Activated T-cell treated with anti-CD3 and anti-CD28 coated beads for 48 hours (primary cell): ENCODE data around the gene AP3M1.
A peak's percentile ranks its signal among the peaks of the same experiment; 100 is the strongest.
"Not testable (repeated sequence)": the region's sequence is repeated elsewhere in the genome, so short reads cannot be mapped to it uniquely, and the experiment has no call there.

ENCODE experiments used
- DNase-seq: peaks from one replicate; pipeline ENCODE4 v3.0.0-alpha.2; 2020; ENCODE audit warnings: low read depth

Gene AP3M1, protein sequence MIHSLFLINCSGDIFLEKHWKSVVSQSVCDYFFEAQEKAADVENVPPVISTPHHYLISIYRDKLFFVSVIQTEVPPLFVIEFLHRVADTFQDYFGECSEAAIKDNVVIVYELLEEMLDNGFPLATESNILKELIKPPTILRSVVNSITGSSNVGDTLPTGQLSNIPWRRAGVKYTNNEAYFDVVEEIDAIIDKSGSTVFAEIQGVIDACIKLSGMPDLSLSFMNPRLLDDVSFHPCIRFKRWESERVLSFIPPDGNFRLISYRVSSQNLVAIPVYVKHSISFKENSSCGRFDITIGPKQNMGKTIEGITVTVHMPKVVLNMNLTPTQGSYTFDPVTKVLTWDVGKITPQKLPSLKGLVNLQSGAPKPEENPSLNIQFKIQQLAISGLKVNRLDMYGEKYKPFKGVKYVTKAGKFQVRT

DNA sequence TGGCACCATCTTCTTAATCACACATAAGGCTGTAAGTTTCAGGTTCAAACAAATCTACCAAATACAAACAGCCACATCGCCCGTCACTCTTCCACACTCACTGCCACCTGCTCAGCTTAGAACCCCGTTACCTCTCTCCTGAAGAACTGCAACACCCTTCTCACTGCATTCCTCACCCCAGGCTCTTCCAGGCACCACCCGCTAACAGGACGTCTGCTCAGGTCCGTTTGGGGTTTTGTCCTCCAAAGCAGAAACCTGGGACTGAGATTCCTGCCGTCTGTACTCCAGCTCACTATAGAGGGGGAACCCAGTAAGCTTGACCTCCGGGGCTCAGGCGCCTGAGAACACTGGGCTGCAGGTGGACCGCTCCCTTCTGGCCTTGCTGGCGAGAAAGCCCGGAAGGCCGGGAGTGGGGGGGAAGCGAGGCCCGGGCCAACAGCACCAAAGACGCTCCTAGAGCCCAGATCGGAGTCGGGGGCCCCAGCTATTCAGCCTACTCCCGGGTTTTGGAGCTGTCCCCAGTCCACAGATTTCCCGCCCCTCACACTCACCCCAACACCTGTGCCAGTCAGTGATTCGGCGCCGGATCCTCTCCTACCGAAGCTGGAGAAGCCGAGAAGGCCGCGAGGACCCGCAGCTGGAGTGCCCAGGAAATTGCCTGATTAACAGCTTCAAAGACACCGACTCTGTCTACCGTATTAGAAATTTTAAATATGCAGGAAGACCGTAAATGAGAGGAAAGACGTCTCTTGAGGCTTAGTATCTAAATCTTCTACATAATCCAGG, at the start of gene AP3M1:
Gene AP3M1 (minus strand): TSS at position 625 of the 786 bp plus-strand sequence. CDS start 12,449 bp downstream, outside the sequence.
- DNase-seq: peak; percentile 72

DNA sequence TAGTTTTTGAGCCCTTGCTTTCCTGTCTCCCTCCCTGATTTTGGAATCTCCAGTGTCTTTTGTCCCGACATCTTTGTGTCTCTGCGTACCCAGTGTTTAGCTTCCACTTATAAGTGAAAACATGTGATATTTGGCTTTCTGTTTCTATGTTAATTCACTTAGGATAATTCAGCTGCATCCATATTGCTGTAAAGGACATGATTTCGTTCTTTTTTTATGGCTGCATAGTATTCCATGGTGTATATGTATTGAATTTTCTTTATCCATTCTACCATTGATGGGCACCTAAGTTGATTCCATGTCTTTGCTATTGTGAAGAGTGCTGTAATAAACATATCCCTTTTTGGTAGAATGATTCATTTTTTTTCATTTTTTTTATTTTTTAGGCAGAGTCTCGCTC, 48.7 kb upstream of the AP3M1 start:
- no peak for DNase-seq

DNA sequence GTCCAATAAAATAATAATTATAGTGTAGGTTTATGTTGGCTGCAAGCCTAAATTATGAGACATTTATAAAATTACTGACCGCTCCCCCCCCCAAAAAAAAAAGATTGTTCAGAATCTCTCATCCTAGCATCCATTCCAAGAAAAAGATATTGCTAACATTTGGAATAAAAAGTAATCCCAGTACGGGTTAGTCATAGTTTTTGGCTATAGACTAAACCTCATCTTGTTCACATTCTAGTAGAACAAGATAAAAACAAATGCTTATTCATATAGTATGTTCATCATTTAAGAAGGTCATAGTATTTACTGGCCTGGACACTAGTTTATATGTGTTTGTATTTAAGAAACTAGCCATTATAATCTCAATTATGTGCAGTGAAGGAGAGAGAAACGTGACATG, 44.4 kb upstream of the AP3M1 start:
- no peak for DNase-seq

DNA sequence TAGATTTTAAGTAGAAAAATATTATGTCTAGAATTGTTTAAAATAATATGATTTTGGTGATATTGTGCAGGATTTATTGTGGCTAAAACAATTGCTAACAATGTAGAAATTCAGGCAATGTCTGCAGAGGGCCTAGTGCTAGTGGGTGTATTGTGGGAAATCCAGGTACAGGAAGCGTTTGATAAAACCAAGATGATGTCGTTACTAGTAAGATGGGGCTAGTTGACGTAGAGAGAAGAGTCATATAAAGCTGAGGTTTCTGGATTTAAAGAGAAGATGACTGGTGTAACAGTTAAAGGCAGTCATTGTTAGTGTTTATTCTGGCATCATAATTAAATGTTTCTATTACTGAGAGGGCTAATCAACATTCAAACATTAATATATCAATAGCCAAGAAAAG, 43.9 kb upstream of the AP3M1 start:
- no peak for DNase-seq

DNA sequence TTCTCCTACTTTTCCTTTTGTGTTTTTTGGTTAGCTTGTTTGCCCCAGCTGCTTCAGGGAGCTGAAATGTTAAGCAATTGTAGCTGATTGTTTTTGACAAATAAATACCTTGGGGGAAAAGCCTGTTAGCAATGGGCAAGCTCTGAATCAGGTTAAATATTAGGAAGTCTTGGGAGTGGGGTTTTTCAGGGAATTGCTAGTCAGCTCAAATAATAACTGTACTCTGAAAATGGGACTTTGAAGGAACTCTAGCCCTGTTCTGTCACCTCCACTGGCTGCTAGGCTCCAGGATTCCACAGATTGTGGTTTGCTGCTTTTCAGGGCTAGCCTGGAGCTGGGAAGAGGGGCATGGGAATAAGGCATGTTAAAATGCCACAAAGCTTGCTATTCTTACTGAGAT, 39.9 kb upstream of the AP3M1 start:
- DNase-seq: no peak

DNA sequence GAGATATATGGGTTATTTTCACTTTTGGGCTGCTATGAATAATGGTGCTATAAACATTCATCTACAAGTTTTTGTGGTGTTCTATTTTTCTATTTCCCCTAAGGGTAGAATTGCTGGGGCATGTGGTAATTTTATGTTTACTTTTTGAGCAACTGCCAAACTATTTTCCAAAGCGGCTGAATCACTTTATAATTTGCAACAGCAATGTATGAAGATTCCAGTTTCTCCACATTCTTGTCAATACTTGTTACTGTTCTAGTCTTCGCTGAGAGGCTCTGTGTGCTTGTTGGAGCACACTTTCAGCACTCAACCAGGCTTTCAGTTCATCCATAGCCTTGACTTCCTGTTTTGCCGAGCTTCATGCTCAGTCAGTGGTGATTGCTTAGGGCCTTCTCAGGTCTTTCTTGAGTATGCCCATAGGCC, 39.4 kb upstream of the AP3M1 start:
- DNase-seq: no peak

DNA sequence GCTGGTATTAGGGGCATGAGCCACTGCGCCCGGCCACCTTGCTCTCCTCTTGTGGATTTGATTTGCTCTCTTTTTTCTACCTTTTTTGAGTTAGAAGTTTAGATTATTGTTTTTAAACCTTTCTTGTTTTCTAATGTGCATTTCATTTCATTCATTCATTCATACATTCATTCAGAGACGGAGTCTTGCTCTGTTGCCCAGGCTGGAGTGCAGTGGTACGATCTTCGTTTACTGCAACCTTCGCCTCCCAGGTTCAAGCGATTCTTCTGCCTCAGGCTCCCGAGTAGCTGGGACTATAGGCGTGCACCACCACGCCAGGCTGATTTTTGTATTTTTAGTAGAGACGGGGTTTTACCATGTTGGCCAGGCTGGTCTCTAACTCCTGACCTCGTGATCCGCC, 38.0 kb upstream of the AP3M1 start:
- not testable (repeated sequence) for DNase-seq

DNA sequence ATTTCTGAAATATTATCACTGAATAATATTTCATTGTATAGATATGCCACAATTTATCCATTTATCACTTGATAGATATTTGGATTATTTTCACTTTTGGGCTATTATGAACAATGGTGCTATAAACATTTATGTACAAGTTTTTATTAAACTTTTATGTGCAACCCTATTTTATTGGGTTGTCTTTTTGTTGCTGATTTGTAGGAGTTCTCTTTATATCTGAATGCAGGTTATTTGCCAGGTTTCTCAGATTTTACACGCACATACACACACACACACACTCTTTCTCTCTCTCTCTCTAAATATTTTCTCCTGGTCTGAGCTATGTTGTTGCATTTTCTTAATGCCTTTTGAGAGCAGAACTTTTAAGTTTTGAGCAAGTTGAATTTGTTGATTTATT, 36.6 kb upstream of the AP3M1 start:
- no peak for DNase-seq

DNA sequence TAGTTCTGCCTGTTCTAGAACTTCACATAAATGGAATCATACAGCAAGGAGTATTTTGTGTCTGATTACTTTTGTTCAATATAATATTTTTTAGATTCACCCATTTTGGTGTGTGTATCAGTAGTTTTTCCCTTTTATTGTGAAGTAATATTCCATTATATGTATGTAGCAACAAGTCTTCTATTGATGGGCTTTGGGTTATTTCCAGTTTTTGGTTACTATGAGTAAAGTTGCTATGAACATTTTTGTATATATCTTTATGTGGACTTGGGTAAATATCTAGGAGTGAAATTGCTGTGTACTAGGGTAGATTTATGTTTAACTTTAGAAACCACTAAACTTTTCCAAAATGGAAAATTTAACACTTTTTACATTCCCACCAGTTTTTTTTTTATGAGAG, 36.0 kb upstream of the AP3M1 start:
- DNase-seq: no peak

DNA sequence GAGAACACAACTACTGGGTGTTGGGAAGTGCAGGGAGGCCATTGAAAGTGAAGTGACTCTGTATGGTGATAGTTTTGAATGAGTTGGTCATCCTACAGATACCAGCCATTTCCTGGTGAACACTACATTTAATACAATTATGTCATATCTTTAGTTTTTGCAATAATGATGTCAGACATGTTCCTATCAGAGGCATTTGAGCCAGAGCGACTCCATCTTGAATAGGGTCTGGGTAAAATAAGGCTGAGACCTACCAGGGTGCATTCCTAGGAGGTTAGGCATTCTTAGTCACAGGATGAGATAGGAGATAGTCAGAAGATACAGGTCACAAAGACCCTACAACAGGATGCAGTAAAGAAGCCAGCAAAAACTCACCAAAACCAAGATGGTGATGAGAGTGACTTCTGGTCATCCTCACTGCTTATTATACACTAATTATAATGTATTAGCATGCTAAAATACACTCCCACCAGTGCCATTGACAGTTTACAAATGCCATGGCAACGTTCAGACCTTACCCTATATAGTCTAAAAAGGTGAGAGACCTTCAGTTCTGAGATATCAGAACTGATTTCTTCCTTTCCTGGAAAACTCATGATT, 28.6 kb upstream of the AP3M1 start:
- no peak for DNase-seq

DNA sequence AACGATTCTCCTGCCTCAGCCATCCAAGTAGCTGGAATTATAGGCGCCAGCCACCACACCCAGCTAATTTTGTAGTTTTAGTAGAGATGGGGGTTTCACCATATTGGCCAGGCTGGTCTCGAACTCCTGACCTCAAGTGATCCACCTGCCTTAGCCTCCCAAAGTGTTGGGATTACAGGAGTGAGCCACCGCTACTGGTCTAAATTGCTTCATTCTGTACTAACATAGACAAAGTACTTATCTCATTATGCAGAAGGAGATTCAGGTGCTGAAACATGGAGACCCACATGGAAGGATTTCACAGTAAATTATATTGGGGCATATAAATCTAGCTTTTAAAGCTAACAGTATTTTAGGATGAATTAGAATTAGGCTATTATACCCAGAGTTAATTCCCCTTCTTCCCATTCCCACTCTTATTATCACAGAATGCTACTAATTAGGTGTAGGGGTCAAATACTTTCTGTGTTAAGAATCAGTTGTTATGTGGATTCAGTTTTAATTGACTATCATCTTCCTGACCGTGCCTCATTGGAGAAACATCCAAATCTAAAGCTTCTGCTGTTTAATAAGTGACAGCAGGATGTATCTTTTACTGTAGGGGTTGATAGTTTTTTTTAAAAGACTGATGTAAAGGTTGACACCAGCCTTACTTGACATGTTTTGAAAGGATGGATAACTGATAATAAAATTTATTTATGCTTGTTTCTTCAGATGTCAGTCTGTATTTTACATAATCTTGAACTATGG, 27.6 kb upstream of the AP3M1 start:
- DNase-seq: no peak

DNA sequence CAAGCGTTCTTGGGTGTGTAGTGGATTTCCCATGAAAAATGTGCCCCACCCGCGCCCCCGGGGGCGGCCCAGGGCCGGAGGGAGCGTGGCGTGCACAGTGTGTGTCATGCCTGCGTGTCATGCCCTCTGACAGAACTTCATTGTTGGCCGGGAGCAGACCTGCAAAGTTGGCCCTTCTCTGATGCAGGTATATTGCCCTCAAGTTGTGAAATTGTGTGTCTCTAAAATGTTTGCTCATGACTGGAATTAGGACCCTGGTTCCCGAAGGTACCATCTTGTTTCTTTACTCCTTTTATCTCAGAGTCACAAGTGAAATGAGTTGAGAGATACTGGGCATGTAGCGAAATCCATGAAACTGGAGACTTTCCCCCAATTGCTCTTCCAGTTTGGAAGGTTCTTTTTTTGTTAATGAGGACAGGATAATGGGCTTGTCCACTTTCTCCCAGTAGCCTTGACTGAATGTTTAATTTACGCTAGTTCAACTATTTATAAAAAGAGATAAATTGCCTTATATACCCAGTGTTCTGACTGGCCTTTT, 26.6 kb upstream of the AP3M1 start:
- DNase-seq: peak; percentile 46

DNA sequence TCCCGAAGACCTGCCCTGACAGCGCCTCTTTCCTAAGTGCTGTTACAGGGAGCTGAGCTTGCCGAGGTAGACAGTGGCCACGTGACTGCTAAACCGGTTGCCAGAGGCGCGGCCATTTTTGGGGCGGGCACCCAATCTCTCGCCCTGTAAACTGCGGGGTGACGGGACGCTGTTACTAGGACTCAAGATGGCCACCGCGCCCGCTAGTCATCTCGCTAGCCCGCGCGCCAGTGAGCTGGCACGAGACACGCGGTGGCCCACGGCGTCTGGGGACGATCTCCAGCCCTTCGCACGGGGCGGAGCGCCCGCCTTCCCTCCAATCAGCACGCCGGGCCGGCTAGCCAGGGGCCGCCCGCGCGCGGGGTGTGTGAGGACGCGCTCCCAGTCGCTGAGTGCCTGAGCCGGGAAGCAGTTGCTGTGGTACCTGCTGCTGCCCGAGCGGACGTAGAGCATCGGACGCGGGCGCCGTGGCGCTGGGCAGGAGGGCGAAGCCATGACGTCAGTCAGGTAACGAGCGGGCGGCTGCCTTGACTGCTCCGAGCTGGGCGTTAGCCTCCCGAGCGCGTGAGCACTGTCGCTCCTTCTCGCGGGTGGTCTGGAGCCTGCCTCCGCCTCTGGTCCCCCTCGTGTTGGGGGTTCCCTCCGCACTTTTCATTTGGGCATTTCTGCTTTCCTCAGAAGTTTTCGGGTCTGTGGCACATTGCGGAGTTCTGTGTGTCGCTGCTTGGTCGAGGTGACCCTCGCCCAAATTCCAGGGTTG, 25.9 kb upstream of the AP3M1 start:
- DNase-seq: peak; percentile 95

DNA sequence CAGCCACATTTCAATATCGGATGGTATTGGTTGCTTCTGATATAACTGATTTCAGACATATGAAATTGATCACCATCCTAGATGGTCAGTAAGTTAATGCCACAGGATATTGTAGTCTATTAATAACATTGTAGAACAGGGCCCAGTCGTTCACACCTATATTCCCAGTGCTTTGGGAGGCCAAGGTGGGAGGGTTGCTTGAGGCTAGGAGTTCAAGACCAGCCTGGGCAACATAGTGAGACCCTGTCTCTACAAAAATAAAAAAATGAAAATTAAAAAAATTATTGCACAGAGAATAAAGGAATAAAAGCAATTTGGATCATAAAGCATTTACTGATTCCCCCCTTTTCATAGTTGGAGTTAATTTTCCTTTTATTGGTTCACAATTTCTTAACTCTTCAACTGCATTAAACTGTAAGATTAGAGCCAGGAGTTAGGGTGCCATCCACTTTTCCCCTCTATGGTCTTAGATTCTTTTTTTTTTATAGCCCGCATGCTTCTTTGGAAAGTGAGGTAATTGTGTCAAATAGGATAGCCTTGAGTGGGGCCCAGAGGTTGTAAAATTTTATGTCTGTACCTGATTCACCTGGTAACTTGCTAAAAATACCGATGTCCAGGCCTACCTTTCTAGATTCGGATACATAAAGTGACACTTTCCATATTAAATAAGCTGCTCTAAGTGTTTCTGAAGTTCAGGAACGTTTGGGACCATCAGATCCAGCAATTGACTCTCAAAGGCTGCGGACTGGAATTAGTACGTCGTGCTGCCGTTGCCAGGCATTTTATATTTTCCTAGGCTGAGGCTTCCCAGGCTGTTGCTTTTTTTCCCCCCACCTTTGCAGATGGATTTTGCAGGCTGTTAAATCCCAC, 25.1 kb upstream of the AP3M1 start:
- DNase-seq: no peak

DNA sequence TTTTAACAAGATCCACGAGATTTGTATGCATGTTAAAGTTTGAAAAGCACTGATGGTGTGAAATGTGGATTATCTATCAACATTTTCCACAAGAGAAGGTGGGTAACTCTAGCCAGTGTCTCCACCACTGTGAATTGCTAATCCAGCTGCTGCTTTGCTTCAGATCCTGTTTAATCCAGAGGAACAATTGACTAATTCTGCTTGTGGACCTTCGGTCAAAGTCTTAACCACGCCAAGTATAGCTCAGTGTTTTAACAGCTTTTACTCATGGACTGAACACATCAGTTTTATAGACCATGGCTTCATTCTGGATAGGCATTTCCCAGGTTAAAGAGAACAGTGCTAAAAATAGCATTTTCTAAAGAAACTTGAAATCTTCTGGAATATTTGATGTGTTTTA, 23.9 kb upstream of the AP3M1 start:
- DNase-seq: no peak

DNA sequence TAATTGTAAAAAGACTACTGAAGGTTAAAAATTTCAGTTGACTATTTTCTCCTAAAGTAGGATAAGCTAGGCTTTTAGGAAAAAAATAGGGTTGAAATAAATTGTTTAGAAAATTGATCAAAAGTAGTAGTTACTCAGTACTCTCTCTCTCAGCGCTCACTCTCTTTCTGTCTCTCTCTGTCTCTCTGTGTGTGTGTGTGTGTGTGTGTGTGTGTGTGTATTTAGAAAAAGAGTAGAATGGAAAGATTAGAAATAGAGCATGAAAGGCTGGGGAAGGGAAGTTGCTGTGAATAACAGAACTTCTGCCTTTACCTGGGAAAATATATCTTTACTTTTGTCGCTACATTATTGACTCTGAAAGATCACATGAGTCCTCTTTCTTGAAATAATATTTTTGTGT, 21.0 kb upstream of the AP3M1 start:
- DNase-seq: no peak

DNA sequence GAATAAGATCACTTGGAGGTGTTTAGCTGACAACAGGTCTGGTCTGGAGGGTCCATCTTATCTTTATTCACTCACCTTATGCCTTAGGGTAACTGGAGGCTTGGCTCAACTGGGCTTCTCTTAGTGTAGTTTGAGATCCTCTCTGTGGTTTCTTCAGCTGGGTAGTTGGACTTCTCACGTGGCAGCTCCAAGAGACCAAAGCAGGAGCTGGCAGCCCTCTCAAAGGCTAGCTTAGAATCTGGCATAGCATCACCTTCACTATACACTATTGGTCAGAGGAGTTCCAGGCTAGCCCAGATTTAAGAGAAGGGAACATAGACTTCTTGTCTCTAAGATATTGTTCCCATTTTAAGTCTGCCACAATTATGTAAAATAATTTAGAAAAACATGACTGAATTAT, 16.8 kb upstream of the AP3M1 start:
- DNase-seq: no peak

DNA sequence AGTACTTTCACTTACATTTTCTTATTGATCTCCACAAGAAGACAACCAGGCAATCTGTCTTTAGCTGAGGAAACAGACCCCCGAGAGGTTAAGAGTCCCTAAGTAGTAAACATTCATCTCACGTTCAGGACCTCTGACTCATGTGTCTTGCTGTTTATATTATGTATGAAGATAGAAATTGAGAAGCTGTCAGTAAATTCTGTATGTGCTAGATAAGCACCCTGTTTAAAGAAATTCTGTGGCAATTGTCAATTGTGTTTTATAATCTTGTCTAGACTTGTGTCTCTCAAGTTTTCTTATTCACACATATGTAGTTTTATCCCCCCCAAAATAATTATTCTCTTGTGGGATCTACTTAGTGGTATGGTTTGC, 14.9 kb upstream of the AP3M1 start:
- no peak for DNase-seq

DNA sequence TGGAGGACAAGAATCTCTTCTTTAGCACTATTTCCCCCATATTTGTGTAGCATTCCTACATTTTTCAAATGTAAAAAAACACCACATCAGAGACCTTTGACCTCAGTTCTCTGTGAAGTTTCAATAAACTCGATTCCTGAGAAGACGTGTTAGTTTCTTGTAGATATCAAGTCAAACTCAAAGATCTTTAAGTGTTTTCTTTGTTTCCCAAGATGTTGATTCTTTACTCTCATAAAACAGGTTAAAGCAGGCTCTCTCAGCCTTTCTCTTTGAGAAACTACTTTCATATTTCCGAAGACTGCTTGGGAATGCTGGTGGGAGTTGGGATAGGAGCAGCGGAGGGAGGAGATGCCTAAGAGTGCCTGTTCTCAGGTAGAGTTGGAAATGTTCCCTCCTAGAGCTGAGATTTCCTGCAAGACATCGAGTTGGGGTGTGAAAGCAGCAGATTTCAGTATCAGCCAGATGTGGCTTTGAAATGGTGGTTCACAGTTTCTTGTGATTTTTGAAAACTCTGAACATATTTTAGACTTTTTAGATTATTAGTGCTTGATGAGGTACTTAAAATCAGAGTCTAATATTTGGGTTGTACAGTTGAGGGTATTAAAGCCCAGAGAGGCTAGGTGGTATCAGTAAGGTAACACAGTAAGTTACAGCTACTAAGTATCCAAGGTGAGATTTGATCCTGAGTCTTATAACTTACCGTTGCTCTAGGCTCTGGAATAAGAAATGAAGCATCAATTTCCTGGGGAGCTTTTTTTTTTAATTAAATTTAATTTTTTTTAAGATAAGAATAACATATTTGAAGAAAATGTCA, 14.3 kb upstream of the AP3M1 start:
- no peak for DNase-seq
